Effector CD4-positive, alpha-beta T cell (primary cell): ENCODE results near the gene ANGPTL5.
"Not testable (repeated sequence)": the region's sequence is repeated elsewhere in the genome, so short reads cannot be mapped to it uniquely, and the experiment has no call there.

Source experiments
- DNase-seq: peaks from one replicate; pipeline ENCODE4 v3.0.0-alpha.2; 2020

Gene ANGPTL5

DNA sequence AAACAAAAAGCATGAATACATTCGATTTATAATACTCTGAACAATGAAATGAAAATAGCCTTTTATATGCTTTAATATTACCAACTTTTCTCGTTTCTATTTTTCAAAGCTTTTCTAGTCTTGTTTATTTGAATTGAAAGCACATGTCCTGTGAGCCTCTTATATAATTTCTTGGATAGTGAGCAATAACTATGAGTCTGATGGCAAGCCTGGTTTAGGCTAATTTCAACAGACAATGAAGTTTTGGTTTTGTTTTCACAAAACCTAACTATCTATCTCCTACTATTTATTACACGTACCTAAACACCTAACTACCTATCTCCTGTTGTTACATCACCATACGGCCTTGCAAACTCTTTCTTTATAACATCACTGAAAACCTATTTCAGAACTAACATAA, 30.7 kb downstream of the ANGPTL5 start:
- DNase-seq, result no peak

DNA sequence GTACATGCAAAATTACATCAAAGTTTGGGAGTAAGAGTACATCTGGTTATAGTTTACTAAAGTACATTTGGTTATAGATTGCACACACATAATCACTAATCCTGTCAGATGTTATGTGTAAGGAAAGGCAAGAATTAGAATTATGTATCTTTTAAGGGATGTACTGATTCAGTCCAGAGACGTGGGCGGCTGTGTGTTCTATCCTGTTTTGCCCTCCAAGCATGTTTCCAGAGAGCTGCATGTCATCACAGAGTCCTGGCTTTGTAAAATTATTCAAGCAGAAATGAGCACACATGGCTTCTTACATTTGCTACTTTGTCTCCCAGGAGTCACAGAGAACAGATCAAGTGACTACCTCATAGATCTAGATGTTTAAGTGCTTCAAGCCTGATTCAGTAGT, 34.7 kb downstream of the ANGPTL5 start:
- DNase-seq, result no peak

DNA sequence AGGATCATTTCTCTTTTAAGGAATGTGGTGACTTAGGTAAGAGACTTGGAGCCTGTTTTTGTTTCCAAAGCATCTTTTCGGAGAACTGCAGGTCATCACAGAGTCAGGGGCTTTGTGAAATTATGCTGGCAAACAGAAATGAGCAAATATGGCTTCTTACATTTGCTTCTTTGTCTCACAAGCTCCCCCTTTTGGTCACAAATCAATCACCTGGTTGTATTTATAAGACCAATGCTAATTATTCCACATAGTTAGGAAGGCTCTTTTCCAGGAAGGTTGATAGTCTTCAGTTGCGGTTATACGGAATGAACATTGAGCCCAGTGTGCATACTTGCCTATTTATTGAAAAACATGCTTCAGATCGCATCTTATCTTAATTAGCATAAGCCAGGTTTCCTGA, 36.1 kb downstream of the ANGPTL5 start:
- DNase-seq, result no peak

DNA sequence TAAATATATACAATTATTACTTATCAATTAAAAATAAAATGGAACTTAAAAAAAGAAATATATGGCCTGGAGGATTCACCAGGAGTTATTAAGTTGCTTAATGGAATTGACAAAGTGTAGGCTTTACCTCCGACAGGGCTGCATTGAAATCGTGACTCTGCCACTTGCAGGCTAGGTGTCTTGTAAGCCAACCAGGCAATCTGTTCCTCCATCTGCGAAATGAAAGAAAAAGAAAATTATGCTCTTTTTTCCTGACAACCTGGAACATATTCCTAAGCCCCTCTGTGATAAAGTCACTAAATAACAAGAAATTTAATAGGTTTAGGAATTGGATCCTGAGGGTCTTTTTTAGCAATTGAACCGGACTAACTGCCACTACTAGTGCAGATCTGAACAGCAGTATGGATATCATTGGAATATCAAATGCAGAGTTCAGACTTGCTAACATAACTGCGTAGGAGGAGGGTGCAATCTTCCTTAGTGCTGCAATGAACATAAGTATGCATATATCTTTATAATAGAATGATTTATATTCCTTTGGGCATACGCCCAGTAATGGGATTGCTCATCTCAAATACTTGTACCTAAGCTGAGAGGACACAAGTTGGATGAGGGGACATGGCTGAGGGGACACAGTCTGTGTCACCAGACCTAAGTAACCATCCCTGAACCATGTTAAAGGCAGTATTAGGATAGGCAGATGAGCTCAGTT, 44.0 kb downstream of the ANGPTL5 start:
- no peak for DNase-seq

DNA sequence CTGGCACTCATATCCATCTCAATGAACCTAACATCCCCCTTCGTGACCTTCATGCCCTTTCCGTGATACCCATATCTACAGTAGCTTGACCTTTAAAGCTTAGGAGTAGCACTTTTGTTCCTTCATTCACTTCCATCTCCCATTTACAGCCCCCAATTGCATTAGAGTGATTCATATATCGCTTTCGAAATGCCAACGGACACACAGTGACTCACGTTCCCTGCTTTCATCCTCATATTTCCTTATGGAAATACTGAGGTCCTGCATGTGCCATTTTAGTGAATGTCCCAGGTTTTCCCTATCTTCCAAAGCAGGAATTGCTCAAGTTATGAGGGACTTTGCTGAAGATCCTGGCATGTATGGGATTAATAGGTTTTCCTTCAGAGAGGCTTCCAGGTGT, 45.8 kb downstream of the ANGPTL5 start:
- DNase-seq, result no peak

DNA sequence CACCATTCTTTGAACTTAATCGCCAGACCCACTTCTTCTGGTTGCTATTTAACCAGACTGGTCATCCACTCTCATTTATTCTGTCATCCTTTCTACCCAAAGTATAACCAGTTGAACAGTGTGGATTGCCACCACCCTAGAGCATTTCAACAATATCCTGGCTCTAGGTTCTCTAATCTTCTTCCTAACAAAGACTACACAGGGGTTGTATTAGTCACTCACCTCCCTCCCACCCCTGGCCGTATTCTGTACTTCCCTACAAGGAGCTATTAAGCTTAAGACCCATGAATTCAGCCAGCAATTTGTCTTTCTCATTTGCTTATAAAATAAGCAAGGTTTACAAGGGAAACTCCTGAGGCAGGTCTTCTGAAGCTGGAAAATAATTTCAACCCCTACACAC, 48.4 kb downstream of the ANGPTL5 start:
- no peak for DNase-seq

DNA sequence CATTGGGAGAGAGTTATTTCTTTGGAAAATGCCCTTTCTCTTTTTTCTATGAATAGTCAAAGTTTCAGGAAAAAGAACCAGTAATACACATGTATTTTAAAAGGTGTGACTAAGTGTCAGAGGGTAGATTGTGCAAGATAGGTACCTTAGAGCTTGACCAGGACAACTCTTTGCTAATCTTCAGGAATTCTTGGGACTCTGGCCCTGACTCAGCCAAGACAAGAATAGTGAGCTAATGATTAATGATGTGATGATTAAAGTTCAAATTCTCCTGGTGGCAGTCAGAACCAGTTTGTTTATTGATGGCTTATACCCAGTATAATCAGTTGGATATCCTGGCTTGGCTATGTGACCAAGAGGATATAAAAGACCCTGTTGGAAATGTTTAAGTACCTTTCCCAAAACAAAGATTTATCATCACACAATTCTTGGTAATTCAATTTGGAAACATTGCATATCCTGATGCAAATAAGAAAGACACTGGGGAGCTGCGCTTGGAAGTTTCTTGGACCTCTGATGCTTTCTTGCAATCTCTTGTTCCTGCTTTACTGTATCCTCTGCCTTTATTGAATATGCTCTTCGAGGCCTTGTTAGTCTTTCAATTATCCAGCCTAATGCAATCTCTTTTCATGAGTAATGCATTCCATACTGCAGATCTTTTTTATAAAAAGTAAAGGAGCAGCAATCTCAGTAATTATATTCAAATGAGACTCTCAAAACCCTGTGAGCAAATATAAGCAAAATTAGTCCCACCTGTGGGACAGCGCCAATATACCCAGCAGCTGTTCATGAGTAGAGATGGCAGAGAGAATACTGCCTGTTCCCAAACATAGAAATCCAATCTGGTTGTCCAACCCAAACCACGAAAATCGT, 49.5 kb downstream of the ANGPTL5 start:
- no peak for DNase-seq

DNA sequence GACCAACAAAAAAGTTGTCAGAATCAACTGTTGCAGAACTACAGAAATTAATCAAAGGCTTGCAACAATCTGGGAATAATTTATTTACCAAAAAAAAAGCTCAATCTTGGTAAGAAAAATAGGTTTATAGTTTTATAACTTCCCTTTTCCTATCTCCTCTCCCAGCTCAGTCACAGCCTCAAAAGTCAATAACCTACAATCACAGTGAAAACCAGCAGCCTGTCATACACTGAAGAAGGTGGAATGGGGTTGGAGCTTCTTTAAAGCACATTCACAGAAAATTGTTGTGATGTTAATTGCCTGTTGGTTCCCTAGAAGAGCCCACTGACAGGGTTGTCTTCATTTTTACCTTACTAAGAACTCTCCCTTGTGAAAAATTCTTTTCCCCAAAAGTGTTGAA, 52.2 kb downstream of the ANGPTL5 start:
- no peak for DNase-seq

DNA sequence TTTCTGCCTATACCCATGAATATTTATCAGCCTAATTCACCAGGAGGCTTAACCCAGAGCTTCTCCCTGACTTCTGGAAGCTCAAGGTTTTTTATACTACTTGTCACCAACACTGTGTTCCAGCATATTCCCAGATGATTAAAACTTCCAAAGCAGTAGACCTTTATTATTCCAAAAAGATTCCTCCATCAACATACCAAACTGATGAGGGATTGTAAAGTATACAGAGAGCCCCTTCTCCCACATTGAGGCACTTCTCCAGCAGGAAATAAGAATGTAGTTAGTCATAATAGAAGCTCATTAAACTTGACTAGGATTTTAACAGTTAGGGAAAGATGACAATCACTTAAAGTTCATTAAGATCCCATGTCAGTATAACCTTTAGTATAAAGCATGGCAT, 53.0 kb downstream of the ANGPTL5 start:
- no peak for DNase-seq

DNA sequence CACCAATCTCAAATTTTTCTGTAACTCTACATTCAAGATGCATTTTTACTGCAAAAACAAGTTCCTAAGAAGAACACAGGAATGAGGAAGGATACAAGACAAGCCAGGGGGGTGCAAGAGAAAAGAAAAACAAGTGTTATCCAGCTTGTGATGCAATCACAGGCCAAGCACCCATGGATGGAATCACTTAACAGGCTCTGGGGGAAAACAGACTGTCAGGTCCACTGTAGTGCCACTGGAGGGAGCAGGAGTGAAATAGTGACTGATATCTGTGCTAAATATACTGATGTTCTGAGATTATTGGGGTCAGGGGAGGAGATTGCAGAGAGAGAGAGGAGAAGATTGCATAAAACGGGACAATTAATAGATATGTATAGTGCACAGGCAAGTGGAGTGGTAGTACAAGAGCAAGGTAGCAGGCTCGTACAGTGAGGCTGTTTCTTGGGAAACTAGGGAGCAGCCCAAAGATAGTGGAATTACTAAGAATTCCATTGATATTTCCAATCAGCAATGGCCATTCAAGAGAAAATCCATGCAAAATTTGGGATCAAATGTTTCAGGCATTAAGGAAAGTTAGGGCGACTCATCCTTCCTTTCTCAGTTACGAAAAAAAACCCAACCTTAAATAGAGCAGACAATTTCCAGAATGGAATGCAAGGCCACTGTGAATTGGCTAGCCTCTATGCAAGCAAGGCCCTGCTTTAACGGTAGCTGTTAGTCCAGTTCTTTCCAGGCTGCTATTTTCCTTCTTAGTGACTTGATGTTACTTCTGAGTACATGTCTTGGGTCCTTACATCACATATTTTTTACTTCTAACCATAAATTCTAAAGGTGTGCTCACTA, 53.7 kb downstream of the ANGPTL5 start:
- DNase-seq, result no peak

DNA sequence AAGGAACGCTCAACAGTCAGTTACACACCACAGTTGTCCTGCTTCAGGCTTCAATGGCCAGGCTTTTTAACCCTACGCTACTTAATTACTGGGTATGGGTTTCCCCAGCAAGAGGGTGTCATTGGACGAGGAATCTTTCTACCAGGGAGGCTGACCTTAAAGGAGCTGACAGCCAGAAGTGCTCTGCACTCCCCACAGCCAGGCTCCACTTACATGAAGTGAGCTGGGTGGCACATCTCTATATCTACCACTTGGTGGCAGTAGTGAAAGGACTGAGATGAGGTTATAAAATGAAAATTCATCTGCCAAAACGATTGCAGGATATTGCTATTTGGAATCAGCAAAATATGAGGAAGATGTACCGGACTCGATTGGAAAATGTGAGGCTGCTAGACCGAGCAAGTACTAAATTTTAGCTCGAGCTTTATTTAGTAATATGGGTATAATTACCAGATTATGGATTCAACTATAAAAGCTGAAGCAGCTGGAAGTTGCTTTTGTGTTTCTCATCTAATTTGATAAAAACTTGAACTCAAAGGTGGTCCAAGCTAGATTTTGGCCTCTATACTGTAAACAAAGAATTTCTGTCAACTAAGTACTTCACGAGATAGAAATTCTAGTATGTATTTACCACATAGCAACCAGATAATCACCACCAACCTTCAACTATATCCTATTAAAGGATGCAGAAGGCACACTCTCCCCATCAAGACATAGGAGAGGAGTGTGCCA, 55.5 kb downstream of the ANGPTL5 start:
- DNase-seq, result no peak

DNA sequence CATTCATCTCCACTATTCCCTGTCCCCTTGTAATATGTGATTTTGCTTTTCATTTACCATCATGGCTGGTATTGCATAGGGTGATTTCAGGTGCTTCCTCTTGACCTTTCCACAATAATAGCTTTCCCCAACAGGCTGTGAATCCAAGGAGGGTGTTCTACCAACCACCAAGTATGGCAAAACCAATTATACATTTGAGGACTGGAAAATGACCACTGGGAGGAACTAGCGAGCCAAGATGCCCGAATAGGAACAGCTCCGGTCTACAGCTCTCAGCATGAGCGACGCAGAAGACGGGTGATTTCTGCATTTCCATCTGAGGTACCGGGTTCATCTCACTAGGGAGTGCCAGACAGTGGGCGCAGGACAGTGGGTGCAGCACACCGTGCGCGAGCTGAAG, 64.1 kb downstream of the ANGPTL5 start:
- not testable (repeated sequence) for DNase-seq

DNA sequence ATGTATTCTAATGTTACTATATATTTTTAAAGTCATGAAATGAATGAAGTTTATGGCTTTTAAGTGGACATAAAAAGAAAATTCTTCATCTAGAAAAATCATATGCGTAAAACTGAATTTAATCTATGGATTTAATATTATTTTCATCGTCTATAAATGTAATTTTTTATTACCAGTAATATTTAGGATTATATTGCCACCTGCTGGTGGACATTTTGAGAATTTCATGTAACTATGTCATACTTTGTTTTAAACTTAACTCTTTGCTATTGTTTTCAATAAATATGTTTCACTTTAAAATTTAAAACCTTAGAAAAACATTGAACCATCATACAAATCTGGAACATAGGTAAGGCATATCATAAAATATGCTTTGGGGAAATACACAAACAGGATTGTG, 68.1 kb downstream of the ANGPTL5 start:
- DNase-seq, result no peak

DNA sequence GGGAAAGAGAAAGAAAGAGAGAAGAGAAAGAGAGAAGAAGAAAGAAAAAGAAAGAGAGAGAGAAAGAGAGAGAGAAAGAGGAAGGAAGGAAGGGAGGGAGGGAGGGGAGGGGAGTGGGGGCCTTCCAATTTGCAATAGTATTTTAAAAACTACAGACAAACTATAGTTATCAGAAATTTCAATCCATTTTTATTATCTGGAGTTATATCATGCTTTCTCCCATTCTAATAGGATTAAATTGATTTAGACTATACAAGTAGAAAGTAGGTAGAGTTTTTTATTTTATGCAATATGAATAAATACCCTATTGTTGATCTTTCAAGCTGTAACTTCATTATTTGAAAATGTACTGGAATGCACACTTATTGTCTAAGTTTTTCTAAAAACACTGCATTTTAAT, 71.7 kb downstream of the ANGPTL5 start:
- no peak for DNase-seq

DNA sequence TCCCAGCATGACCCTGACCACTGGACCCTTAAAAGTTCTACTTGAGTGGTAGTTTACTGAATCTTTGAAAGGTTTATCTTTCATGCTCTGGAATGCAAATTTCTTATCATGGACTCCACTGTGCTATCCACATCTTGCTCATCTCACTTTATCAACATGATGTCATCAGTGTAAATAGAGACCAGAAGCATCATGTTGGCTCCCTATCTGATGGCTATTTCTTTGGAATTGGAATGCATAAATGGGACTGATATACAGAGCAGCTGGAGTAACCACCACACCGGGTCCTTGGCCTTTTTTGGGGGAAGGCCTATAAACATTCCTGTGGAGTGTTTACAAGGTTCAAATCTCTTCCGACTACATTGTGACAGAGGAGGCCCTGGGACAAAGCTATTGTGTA, 75.6 kb downstream of the ANGPTL5 start:
- DNase-seq, result no peak
